Fibroblast of skin of left quadriceps (primary cell): Measurements from ENCODE around the gene SLC22A12.
"Not testable (repeated sequence)": the region's sequence is repeated elsewhere in the genome, so short reads cannot be mapped to it uniquely, and the experiment has no call there.

ENCODE experiments used
- DNase-seq, 2 experiments: peaks; one replicate each; pipeline ENCODE4 v3.0.0-alpha.2; 2013; ENCODE audit warnings: low read depth in 2 of 2

The SLC22A12 gene

GRCh38 chr11:64590763-64591221 is at the start of gene SLC22A12:
TSS of gene SLC22A12 (plus strand) at chr11:64591220. CDS start at chr11:64591557, 337 bp downstream.
- no peak for DNase-seq

- no peak for DNase-seq
These were observed 48.6 kb upstream of the SLC22A12 start for GRCh38 chr11:64542172-64543125.

DNA sequence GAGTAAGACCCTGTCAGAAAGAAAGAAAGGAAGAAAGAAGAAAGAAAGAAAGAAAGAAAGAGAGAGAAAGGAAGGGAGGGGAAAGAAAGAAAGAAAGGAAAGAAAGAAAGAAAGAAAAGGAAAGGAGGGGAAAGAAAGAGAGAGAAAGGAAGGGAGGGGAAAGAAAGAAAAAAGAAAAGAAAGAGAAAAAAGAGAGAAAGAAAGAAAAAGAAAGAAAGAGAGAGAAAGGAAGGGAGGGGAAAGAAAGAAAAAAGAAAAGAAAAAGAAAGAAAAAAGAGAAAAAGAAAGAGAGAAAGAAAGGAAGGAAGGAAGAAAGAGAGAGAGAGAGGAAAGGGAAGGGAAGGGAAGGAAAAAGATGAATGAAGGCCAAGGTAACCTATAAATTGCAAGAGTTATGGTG is 47.2 kb upstream of the SLC22A12 start:
- DNase-seq, result no peak

DNA sequence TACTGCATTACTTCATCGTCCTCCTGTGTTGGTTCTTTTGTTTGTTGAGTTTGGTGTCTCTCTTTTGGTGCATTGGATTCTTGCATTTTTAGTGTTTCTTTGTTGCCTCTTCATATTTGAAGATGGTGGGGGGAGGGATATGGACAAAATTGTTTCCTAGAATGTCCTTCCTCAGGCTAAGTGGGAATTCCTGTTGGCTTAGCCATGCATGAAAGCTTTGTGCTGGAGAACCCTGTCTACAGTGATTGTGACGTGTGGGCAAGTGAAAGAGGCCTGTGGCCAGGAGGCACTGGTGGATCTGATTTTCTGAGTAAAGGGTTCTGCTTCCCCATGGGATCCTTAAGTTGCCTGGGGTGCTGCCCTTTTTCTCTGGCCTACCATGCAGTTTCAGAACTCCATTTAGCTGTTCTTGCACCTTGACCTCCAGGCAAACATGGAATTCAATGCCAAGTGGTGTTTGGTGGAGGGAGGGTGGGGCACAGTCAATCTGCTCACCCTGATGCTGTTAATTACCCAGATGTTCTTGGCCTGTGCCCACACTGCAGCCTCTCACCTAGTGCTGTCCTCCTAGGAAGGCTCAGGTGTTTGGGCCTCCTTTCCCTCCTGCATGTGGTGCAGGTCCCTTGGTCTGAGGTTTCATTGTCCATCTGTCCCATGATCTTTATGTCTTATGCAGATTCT is 46.3 kb upstream of the SLC22A12 start:
- no peak for DNase-seq

DNA sequence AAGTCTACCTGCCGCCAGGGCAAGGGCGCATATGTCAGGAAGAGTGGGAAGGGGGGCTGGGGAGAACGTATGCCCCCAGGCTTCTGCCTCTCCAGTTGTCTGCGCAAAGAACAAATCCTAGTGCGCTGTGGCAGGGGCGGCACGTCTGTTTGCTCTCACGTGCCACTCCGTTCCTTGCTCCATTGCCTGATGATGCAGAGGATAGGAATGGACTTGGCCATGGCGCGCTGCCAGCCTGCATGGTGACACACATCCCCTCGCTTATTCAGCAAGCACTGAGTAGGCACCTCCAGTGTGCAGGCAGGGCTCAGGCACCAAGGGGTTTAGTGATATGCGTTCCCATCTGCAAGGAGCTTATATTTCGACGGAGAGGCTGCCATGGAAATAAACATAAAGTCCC is 45.4 kb upstream of the SLC22A12 start:
- DNase-seq, result peak; percentile 7 to 9

DNA sequence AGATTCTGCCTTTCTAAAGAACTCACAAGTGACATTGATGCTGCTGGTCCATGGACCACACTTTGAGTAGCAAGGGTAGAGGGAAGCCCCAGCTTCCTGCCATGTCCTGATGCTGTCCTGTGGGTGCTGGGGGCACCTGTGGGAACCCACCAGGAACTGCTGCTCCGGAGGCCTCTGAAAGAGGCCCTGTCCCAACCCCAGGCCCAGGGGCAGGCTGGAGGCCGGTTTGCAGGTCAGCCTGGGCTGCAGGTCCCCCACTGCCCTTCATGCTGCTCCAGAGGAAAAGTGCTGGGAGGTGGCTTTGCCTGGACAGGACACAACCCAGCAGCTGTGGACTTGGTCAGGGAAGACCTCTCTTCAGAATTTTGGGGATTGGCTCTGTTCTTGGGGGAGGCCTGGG is 44.8 kb upstream of the SLC22A12 start:
- no peak for DNase-seq

DNA sequence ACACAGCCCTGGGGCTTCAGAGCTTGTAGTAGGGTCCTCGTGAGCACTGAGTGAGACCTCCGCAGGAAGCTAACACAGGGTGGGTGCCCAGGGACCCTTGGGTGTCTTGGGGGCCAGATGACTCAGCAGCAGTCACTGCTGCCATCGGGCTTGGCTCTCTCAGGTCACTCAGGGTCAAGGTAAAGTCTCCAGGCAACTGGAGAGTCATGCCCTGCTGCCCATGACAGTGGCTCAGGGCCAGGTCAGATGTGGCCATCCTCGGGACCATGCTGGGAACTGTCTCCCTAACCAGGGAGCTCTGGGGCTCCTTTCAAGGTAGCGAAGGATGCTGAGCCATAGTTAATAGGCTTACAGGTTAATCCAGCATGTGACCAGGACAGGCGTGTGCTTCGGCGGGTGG is 44.4 kb upstream of the SLC22A12 start:
- no peak for DNase-seq

DNA sequence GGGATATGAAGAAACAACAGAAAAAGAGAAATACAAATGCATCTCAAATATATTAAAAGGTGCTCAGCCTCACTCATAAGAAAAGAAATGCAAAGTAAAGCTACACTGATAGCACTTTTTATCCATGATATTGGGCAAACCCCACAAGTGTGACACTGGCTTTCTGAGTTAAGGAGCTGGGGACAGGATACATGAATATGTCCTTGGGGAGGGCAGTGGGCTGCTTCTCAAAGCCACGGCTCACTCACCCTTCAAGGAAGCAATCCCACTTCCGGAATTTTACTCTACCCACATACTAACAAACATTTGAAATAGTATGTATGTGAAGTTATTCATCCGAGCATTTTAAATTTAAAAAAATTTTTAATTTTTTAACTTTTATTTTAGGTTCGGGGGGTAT is 41.1 kb upstream of the SLC22A12 start:
- no peak for DNase-seq

- peak in 1 of 2 experiments; percentile 8 for DNase-seq
These were observed 37.3 kb upstream of the SLC22A12 start for GRCh38 chr11:64553554-64554201.

GRCh38 chr11:64556044-64556720 is 34.8 kb upstream of the SLC22A12 start:
- DNase-seq, result no peak

- DNase-seq, result no peak
These were observed 34.2 kb upstream of the SLC22A12 start for GRCh38 chr11:64556721-64557250.

DNA sequence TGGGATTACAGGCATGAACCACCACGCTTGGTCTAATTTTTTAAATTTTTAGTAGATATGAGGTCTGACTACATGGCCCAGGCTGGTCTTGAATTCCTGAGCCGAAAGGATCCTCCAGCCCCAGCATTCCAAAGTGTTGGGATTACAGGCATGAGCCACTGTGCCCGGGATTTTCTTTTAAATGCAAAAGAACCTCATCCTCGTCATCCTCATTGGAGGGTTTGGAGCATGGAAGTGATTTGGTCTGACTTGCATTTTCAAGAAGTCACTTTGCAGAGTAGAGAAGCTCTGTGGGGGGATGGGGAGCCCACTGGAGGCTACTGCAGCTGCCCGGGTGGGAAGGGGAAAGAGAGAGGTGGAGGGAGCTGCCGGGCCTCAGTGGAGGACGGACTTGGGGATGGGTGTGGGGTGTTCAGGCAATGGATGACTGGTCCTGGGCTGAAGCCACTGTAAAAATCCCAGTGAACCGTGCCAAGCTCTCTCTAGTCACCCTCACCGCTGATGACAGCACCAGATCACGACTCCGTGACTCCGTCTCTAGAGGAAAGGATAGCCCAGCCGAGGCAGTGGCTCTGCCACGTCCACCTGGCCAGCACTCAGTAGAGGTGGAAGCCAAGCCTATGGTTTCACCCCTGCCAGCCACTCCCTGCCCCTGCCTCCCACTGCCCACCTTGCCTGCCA is 32.8 kb upstream of the SLC22A12 start:
- no peak for DNase-seq

- no peak for DNase-seq
These were observed 32.2 kb upstream of the SLC22A12 start for GRCh38 chr11:64558869-64559268.

- DNase-seq, result no peak
These were observed 31.5 kb upstream of the SLC22A12 start for GRCh38 chr11:64559351-64560138.

DNA sequence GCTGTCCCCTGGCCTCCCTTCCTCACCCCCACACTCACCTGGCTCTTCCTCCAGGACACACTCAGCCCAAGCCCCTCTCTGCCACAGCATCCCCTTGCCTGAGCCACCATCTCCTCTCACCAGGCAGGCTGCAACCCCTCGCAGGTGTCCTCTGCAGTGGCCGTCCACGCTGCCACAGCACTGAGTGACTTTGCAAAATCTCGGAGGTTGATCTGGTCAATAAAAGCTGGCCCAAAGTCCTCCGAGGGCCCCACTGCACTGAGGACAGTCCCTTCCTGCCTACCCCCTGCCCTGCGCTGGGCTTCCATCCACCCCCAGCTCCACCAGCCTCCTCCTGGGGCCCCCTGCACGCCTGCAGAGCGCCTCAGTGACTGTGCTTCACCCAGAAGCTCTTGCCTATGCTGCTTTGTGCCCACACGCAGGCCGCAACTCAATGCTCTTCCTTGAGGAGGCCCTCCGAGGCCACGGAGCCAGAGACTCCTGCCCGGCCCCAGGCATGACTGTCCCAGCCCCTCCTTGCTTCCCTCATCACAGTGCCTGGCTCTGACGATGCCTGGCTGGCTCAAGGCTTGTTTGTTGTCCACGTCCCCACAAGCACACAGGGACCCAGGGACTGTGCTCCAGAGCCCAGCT is 30.8 kb upstream of the SLC22A12 start:
- no peak for DNase-seq

- DNase-seq, result no peak
These were observed 30.1 kb upstream of the SLC22A12 start for GRCh38 chr11:64560941-64561340.

DNA sequence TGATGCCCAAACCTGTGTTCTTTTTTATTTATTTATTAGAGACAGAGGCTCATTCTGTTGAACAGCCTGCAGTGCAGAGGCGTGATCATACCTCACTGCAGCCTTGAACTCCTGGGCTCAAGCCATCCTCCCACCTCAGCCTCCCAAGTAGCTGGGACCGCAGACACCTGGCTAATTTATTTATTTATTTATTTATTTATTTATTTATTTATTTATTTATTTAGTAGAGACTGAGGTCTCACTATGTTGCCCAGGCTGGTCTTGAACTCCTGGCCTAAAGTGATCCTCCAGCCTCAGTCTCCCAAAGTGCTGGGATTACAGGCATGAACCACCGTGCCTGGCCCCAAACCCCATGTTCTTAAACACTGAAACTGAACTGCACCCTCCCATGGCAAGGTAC is 29.6 kb upstream of the SLC22A12 start:
- DNase-seq, result not testable (repeated sequence)

DNA sequence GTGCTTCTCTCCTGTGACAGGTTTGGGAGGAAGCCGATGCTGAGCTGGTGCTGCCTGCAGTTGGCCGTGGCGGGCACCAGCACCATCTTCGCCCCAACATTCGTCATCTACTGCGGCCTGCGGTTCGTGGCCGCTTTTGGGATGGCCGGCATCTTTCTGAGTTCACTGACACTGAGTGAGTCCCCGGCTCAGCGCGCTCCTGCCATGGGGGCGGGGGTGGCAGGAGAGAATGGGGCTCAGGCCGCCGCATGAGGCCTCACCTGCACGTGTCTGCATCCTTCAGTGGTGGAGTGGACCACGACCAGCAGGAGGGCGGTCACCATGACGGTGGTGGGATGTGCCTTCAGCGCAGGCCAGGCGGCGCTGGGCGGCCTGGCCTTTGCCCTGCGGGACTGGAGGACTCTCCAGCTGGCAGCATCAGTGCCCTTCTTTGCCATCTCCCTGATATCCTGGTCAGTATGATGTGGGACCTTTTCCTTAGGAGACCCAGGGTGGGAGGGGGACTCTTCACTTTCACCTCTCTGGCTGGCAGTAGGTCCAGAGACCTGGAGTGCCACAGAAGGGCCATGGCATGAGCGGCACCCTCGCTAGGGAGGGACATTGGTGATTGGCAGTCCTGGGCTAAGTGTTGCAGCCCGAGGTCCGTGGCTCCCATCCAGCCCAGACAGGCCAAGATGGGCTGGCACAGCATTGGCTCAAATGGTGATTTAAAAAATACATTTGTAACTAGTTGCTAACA is 28.9 kb upstream of the SLC22A12 start:
- no peak for DNase-seq
